ENCODE data around the gene COMMD2.

DNA sequence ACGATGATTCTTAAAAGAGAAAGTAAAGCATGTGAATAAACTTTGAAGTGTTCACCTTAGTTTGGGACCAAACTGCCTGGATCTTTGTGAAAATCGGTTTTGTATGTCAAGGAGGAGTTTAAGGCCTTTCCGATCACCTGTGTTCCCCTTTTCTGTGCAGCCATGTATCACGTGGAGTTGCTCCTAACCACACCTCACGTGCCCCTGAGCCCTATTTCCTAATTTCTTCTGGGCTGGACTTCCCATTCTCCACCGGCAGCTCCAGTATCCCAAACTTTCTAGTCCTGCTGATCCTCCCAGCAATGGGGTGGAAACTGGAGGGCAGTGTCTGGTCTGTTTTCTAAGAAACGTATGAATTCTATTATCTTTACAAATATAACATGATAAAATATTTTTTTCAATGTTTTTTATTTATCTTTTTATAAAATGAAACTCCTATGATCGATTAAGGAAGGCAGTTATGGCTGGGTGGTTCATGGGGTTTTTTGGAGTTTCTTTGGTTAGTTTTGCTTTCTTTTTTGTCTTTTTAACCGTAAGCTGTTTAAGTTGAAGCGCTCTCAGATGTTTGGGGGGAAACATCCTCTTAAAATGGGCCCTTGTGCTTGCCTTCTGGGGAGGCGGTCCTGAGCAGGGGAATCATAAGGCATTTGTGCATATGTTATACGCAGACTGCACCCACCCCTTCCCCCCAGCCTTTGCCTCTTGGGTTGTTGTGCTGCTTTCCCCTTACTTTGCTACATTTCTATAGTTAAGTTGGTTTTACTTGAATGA is 50.9 kb downstream of the COMMD2 start:
- TF ChIP-seq CTCF (IDR thresholded peaks at IDR 0.05) (no peak), POLR2A (IDR thresholded peaks at IDR 0.05) (no peak)
